HUDEP-2 (cell line): ENCODE results near the gene PDE4B.

Source experiments
- DNase-seq, 76 experiments: peaks; one replicate each; lab custom pipeline; 2025; ENCODE audit not compliant: unreplicated experiment in 76 of 76; lab: John Stamatoyannopoulos, UW

Gene PDE4B

GRCh38 chr1:65880611-65881010 lies 87.9 kb downstream of the PDE4B start:
- DNase-seq, result no peak

GRCh38 chr1:65881067-65881594 lies 88.4 kb downstream of the PDE4B start:
- no peak for DNase-seq

- DNase-seq, result no peak
Observed at GRCh38 chr1:65882076-65882475, 89.4 kb downstream of the PDE4B start.

- no peak for DNase-seq
Observed at GRCh38 chr1:65889441-65889840, 96.7 kb downstream of the PDE4B start.

GRCh38 chr1:65890201-65890843 lies 97.6 kb downstream of the PDE4B start:
- DNase-seq, result no peak

GRCh38 chr1:65894738-65895605 lies 102.3 kb downstream of the PDE4B start:
- no peak for DNase-seq

- DNase-seq, result no peak
Observed at GRCh38 chr1:65896721-65897120, 104.0 kb downstream of the PDE4B start.

GRCh38 chr1:65897485-65897884 lies 104.8 kb downstream of the PDE4B start:
- no peak for DNase-seq

- peak in 48 of 76 experiments; percentile 4 to 81 (median 28) for DNase-seq
Observed at GRCh38 chr1:65904681-65905083, 112.0 kb downstream of the PDE4B start.

GRCh38 chr1:65910432-65910831 lies 117.7 kb downstream of the PDE4B start:
- DNase-seq, result no peak

- no peak for DNase-seq
Observed at GRCh38 chr1:65911679-65912078, 119.0 kb downstream of the PDE4B start.

GRCh38 chr1:65918564-65918963 lies 125.9 kb downstream of the PDE4B start:
- no peak for DNase-seq

- no peak for DNase-seq
Observed at GRCh38 chr1:65921446-65921845, 128.8 kb downstream of the PDE4B start.

GRCh38 chr1:65924471-65924870 lies 131.8 kb downstream of the PDE4B start:
- no peak for DNase-seq

- no peak for DNase-seq
Observed at GRCh38 chr1:65938506-65938905, 145.8 kb downstream of the PDE4B start.

GRCh38 chr1:65939191-65939590 lies 146.5 kb downstream of the PDE4B start:
- DNase-seq, result no peak

GRCh38 chr1:65939636-65940035 lies 146.9 kb downstream of the PDE4B start:
- no peak for DNase-seq

GRCh38 chr1:65940126-65940525 lies 147.4 kb downstream of the PDE4B start:
- no peak for DNase-seq

GRCh38 chr1:65942476-65942875 lies 149.8 kb downstream of the PDE4B start:
- DNase-seq, result no peak

- no peak for DNase-seq
Observed at GRCh38 chr1:65946376-65946775, 153.7 kb downstream of the PDE4B start.

- no peak for DNase-seq
Observed at GRCh38 chr1:65946960-65947359, 154.3 kb downstream of the PDE4B start.
